Mucosa of rectum (tissue), 2 donors: ENCODE data around the gene GNG7.
A peak's percentile ranks its signal among the peaks of the same experiment; 100 is the strongest.
"Not testable (repeated sequence)": the region's sequence is repeated elsewhere in the genome, so short reads cannot be mapped to it uniquely, and the experiment has no call there.

Source experiments
- H3K27ac ChIP-seq, 2 donors: one replicate each; pipeline ENCODE4 v1.7.0; 2013; ENCODE audit warnings: inconsistent platforms in 2 of 2, low read depth in 2 of 2, low read length in 2 of 2
- H3K27me3 ChIP-seq, 2 donors: one replicate each; pipeline ENCODE4 v1.7.0; 2013; ENCODE audit warnings: low read length in 2 of 2; ENCODE audit not compliant: control insufficient read depth in 2 of 2, insufficient read depth in 2 of 2
- H3K36me3 ChIP-seq, 2 donors: one replicate each; pipeline ENCODE4 v1.7.0; 2013; ENCODE audit warnings: low read length in 2 of 2; ENCODE audit not compliant: control insufficient read depth in 2 of 2, insufficient read depth in 2 of 2
- H3K4me1 ChIP-seq, 2 donors: one replicate each; pipeline ENCODE4 v1.7.0; 2013; ENCODE audit warnings: low read length in 2 of 2, mild to moderate bottlenecking in 1 of 2; ENCODE audit not compliant: control insufficient read depth in 2 of 2, insufficient read depth in 2 of 2
- H3K4me3 ChIP-seq, 2 donors: one replicate each; pipeline ENCODE4 v1.7.0; 2013; ENCODE audit warnings: low read length in 2 of 2
- H3K9ac ChIP-seq, 2 donors: one replicate each; pipeline ENCODE4 v1.7.0; 2013; ENCODE audit warnings: low read length in 2 of 2, low read depth in 1 of 2, mild to moderate bottlenecking in 1 of 2
- H3K9me3 ChIP-seq, 2 donors: one replicate each; pipeline ENCODE4 v1.7.0; 2013; ENCODE audit warnings: low read length in 2 of 2; ENCODE audit not compliant: control insufficient read depth in 2 of 2
- donor health status: healthy.
- donor health status: Normal muscosa, but diverticular disease.

Gene GNG7

DNA sequence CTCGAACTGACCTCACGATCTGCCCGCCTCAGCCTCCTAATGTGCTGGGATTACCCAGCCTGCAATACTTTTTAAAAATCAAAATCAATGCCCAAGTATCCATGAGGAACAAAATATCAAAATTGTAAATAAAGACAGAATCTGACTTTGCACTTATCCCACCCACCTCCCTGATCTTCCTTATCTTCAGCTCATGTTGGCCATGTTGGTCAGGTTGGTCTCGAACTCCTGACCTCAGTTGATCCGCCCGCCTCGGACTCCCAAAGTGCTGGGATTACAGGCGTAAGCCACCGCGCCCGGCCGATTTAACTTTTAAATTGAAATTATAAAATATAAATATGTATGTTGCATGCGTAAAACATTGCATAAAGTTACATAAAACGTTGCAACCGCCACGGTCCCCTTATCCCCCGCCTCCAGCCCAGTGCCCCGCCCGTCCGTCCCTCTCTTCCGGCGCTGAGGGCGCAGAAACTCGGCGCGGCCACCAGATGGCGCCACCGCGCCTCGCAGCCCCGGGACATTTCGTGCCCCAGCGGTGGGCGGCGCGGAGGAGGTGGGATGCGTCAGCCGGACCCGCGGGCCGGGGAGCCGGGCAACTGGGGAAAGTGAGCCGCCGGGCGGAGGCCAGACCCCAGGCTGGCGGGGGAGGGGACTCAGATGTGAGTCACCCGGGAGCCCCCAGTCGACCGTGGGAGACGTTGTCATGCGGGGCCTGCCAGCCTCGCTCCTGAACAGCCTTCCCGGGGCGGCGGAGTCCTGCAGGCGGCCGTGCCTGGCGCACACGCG lies 228.1 kb downstream of the GNG7 start:
- peaks cover 27 to 33% of the 10 kb centered on the region in 2 donors for H3K4me1 ChIP-seq
- H3K27ac ChIP-seq, result peak overlapping the region; percentile 48 to 71
- H3K4me3 ChIP-seq, result peak overlapping the region; percentile 65 to 96
- peak overlapping the region in 1 of 2 donors; percentile 39 for H3K9ac ChIP-seq
- H3K9me3 ChIP-seq, result no peaks in the 10 kb centered on the region
- no peaks in the 10 kb centered on the region for H3K27me3 ChIP-seq
- H3K36me3 ChIP-seq, result no peaks in the 10 kb centered on the region

DNA sequence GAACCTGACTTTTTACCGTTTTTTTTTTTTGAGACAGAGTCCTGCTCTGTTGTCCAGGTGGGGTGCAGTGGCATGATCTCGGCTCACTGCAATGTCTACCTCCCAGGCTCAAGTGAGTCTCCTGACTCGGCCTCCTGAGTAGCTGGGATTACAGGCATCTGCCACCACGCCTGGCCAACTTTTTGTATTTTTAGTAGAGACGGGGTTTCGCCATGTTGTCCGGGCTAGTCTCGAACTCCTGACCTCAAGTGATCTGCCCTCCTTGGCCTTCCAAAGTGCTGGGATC lies 232.6 kb downstream of the GNG7 start:
- H3K4me3 ChIP-seq, H3K9me3 ChIP-seq, H3K36me3 ChIP-seq, H3K27me3 ChIP-seq, H3K9ac ChIP-seq, H3K4me1 ChIP-seq, H3K27ac ChIP-seq: not testable (repeated sequence)

DNA sequence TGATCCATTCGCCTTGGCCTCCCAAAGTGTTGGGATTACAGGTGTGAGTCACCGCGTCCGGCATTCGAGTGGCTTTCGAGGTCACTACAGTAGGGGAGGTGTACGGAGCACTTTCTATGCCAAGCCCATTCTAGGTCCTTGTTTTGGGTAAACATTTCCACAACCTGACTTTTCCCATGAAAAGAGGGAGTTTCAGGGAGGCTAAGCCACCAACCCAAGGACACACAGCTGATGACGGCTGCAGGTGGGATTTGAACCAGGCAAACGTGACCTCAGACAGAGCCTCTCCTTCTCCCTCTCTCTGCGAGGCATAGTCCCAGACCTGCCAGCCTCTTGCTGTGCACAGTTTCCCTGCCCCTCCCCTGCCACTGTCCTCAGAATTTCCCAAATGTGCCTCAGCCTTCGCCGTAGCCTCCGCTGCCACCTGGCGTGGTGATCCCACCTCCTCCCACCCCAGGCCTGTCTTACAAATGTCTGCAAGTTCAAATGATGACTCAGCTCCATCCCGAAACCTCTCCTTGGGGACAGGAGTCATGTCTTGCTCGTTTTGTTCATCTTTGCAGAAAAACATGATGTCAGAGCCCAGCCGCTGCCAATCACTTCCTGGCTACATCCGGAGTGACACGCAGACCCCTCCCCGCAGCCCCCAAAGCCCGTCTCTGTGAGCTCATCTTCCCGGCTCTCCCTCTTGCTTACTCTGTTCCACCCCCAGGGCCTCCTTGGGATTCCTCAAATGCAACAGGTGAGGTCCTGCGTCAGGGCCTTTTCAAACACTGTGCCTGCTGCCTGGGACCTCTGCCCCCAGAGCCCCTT lies 233.2 kb downstream of the GNG7 start:
- Histone ChIP-seq H3K9ac (no peak overlapping the region), H3K9me3 (no peaks in the 10 kb centered on the region), H3K4me3 (no peak overlapping the region), H3K4me1 (no peaks in the 10 kb centered on the region), H3K36me3 (no peaks in the 10 kb centered on the region), H3K27me3 (no peaks in the 10 kb centered on the region), H3K27ac (no peak overlapping the region)

DNA sequence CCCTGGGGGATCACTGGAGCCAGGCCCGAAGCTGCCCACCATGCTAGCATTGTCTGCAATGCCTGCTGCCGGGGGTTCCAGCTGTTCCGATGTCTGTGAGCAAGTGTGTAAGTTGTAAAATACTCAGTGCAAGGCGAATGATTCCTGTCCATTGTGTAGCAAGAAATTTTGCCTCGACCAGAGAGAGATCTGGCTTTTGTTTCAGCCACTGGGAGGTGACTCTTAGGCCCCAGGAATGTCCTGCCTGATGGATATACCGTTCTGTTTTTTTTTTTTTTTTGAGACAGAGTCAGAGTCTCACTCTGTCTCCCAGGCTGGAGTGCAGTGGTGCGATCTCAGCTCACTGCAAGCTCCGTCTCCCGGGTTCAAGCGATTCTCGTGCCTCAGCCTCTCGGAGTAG lies 233.9 kb downstream of the GNG7 start:
- no peak overlapping the region for H3K9ac ChIP-seq
- H3K9me3 ChIP-seq, result no peaks in the 10 kb centered on the region
- no peaks in the 10 kb centered on the region for H3K27me3 ChIP-seq
- no peaks in the 10 kb centered on the region for H3K4me1 ChIP-seq
- no peak overlapping the region for H3K4me3 ChIP-seq
- no peaks in the 10 kb centered on the region for H3K36me3 ChIP-seq
- H3K27ac ChIP-seq, result no peak overlapping the region

- H3K9ac ChIP-seq, result no peak overlapping the region
- no peak overlapping the region for H3K4me3 ChIP-seq
- H3K27me3 ChIP-seq, result no peaks in the 10 kb centered on the region
- H3K36me3 ChIP-seq, result no peaks in the 10 kb centered on the region
- no peak overlapping the region for H3K27ac ChIP-seq
- H3K4me1 ChIP-seq, result peaks cover 0 to 12% of the 10 kb centered on the region in 2 donors
- no peaks in the 10 kb centered on the region for H3K9me3 ChIP-seq
Observed at GRCh38 chr19:2464389-2464788, 238.1 kb downstream of the GNG7 start.

DNA sequence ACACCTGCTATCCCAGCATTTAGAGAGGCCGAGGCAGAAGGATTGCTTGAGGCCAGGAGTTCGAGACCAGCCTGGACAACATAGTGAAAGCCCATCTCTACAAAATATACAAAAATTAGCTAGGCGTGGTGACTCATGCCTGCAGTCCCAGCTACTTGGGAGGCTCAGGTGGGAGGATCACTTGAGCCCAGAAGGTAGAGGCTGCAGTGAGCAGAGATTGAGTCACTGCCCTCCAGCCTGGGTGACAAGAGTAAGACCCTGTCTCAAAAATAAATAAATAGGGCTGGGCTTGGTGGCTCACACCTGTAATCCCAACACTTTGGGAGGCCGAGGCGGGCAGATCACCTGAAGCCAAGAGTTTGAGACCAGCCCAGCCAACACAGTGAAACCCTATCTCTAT lies 238.8 kb downstream of the GNG7 start:
- H3K9me3 ChIP-seq, H3K9ac ChIP-seq, H3K27ac ChIP-seq, H3K36me3 ChIP-seq, H3K27me3 ChIP-seq, H3K4me3 ChIP-seq: not testable (repeated sequence)
- peaks cover 0 to 12% of the 10 kb centered on the region in 2 donors for H3K4me1 ChIP-seq

DNA sequence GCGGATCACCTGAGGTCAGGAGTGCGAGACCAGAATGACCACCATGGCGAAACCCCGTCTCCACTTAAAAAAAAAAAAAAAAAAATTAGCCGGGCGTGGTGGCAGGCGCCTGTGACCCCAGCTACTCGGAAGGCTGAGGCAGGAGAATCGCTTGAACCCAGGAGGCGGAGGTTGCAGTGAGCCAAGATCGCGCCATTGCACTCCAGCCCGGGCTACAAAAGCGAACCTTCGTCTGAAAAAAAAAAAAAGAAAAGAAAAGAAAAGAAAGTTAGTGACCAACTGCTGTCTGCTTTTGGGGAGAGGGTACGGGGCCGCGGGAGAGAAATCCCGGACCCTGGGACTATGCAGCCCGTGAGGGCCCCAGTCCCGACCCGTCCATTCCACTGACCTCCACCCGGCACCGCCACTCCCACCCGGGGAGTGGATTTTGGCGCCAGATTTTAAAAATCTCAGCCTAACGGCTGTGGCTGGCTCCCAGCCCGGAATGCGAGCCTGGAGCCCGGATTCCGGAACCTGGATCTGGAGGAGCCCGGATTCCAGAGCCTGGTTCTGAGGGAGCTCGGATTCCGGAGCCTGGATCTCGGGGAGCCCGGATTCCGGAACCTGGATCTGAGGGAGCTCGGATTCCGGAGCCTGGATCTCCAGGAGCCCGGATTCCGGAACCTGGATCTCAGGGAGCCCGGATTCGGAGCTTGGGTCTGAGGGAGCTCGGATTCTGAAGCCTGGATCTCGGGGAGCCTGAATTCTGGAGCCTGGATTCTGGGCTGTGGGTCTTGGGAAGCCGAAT lies 239.7 kb downstream of the GNG7 start:
- H3K9me3 ChIP-seq, result no peaks in the 10 kb centered on the region
- H3K4me1 ChIP-seq, result peaks cover 0 to 12% of the 10 kb centered on the region in 2 donors
- H3K27me3 ChIP-seq, result no peaks in the 10 kb centered on the region
- H3K4me3 ChIP-seq, result peak overlapping the region; percentile 64 to 72
- no peaks in the 10 kb centered on the region for H3K36me3 ChIP-seq
- H3K27ac ChIP-seq, result no peak overlapping the region
- no peak overlapping the region for H3K9ac ChIP-seq

DNA sequence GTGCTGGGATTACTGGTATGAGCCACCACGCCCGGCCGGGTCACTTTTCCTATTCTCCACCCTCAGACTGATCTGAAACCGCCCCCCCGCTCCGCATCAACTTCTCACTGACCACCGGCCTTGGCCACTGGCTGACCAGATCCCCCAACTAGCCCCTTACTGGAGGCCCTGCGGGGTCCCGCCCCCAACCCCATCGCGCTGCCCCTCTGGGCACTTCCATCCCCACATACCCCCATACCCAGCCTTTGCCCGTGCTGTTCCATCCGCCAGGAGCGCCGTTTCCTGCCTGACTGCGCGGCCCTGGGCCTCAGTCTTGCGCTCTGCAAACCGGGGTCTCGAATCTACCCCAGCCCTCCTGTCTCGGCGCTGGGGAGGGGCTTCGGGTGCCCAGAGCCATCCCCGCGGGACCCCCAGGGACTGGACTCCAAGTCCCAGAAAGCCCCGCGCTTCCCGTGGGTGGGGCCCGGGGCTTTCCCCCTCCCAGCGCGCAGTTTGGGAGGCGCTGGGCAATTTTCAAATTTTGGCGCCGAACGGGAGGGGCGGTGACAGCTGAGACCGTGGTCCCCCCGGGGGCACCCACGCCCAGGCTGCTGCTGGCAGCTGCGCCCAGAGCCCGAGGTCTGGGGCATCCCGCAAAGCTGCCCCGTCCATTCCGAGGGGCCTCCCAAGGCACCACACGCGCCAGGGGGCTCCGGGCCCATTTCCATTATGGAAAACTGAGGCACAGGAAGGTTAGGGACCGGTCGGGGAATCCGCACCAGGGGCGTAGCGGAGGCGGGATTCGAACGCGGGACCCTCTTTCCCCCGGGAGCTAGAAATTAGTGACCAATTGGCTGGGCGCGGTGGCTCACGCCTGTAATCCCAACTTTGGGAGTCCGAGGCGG lies 240.5 kb downstream of the GNG7 start:
- Histone ChIP-seq H3K4me3 (peak overlapping the region; percentile 64 to 72), H3K36me3 (no peaks in the 10 kb centered on the region), H3K4me1 (peaks cover 3 to 12% of the 10 kb centered on the region in 2 donors), H3K27me3 (no peaks in the 10 kb centered on the region), H3K9ac (peak overlapping the region; percentile 14 to 58), H3K9me3 (no peaks in the 10 kb centered on the region), H3K27ac (no peak overlapping the region)
